ENCODE results near the gene MAT2B.
"Not testable (repeated sequence)": the region's sequence is repeated elsewhere in the genome, so short reads cannot be mapped to it uniquely, and the experiment has no call there.

Gene MAT2B

DNA sequence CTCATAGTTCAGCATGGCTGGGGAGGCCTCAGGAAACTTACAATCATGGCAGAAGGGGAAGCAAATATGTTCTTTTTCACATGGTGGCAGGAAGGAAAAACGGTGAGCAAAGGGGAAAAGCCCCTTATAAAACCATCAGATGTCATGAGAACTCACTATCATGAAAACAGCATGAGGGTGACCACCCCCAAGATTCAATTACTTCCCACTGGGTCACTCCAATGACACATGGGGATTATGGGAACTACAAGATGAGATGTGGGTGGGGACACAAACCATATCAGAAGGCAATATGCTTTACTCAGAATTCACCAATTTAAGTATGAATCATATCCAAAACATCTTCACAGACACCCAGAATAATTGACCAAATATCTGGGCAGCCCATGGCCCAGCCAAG, 19.7 kb downstream of the MAT2B start:
- H3K4me1 Mint-ChIP-seq (ENCODE audit: low read depth) = peaks cover 3% of the 10 kb centered on the region
- H3K4me3 Mint-ChIP-seq = no peak overlapping the region
- H3K9me3 Mint-ChIP-seq (ENCODE audit: low read depth) = peaks cover 4% of the 10 kb centered on the region
- H3K36me3 Mint-ChIP-seq = peaks cover 2% of the 10 kb centered on the region
- peak overlapping the region; percentile 5 for H3K27ac Mint-ChIP-seq
- H3K27me3 Mint-ChIP-seq = no peaks in the 10 kb centered on the region

DNA sequence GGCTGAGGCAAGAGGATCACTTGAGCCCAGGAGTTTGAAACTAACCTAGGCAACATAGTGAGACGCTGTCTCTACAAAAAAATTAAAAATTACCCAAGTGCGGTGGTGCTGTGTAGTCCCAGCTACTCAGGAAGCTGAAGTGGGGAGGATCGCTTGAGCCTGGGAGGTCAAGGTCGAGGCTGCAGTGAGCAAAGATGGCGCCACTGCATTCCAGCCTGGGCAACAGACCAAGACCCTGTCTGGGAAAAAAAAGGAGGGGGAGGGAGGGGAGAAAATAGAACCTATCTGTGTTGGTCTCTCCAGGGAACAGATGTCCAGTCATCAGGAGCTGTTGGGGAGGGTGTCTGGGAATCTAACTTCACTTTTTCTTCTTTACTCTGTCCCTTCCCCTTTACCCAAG, 24.3 kb downstream of the MAT2B start:
- Mint-ChIP-seq H3K9me3 (ENCODE audit: low read depth) (peaks cover 4% of the 10 kb centered on the region), H3K4me3 (no peak overlapping the region), H3K27me3 (no peaks in the 10 kb centered on the region), H3K27ac (no peak overlapping the region), H3K36me3 (no peaks in the 10 kb centered on the region), H3K4me1 (ENCODE audit: low read depth) (peaks cover 2% of the 10 kb centered on the region)

DNA sequence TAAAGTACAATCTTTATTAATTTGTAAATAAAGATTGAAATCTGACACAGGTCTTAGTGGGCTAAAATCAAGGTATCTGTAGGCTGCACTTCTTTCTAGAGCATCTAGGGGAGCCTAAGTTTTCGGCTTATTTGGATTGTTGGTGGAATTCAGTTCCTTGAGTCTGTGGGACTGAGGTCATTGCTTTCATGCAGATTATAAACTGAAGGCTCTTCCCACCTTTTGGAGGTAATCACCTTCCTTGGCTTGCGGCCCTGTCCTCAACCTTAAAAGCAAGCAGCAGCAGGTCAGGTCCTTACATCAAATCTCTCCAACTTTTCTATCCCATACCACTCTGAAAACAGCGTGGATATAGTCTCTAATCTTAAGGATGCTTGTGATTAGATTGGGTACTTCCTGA, 25.9 kb downstream of the MAT2B start:
- H3K4me3 Mint-ChIP-seq = no peak overlapping the region
- H3K9me3 Mint-ChIP-seq (ENCODE audit: low read depth) = no peaks in the 10 kb centered on the region
- no peak overlapping the region for H3K27ac Mint-ChIP-seq
- no peaks in the 10 kb centered on the region for H3K36me3 Mint-ChIP-seq
- no peaks in the 10 kb centered on the region for H3K27me3 Mint-ChIP-seq
- H3K4me1 Mint-ChIP-seq (ENCODE audit: low read depth) = no peaks in the 10 kb centered on the region

DNA sequence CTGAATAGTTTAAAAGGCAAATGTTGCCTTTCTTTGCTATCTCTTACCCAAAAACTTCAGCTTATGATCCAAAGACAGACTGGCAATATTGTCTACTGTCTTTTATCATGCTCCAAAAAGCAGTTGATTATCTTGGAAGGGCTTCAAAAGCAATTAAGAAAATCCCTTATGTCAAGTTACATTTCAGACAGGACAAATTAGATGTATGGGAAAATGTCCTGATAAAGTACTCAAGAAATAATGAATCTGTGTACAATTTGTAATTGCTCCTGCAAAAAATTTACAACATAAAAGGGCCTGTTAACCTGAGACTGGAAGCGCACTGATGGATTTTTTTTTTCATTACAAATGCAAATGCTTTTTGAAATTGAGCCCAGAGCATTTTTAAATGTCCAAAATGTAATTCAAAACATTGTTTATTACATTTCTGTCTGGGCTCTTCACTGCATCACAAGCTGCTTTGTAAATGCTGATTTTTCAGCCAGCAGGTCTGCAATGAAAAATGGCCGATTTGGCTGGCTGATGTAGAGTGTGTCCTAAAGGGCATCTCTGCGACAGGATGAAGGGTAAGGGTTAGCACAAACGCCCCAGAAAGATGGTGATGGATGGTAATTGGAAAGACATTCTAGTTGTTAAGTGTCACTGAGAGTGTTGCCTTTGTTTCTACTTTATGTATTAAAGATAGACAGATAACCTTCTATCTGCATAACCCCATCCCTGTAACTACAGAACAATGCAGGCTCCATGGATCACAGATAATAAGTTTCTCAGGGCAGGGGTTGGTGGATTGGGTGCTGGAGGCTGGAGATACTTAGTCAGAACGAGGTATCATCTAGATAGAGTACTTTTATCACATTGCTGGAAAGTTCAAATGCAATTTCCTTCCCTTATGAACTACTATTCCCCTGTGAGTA, 27.0 kb downstream of the MAT2B start:
- no peaks in the 10 kb centered on the region for H3K4me1 Mint-ChIP-seq (ENCODE audit: low read depth)
- no peaks in the 10 kb centered on the region for H3K9me3 Mint-ChIP-seq (ENCODE audit: low read depth)
- H3K4me3 Mint-ChIP-seq = no peak overlapping the region
- no peak overlapping the region for H3K27ac Mint-ChIP-seq
- H3K36me3 Mint-ChIP-seq = no peaks in the 10 kb centered on the region
- H3K27me3 Mint-ChIP-seq = peaks cover 3% of the 10 kb centered on the region

DNA sequence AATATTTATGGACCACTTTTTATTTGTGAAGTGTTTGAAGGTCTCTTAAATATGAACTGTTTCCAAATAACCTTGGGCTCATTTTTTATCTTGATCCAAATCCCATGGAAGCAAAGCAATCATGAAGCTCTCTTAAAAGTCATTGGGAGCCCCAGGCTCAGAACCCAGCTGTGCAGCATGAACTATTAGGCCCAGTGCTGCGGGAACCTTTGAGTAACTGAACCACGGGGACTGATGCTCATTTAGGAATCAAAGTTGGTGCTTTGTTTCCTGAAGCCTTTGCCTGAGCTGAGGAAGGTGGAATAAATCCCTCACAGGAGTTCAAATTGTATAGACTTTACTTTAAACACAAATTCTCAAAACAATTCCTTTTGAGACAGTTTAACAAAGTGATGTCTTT, 27.8 kb downstream of the MAT2B start:
- Mint-ChIP-seq H3K4me1 (ENCODE audit: low read depth) (no peaks in the 10 kb centered on the region), H3K27ac (no peak overlapping the region), H3K4me3 (no peak overlapping the region), H3K36me3 (no peaks in the 10 kb centered on the region), H3K27me3 (peaks cover 3% of the 10 kb centered on the region), H3K9me3 (ENCODE audit: low read depth) (no peaks in the 10 kb centered on the region)

DNA sequence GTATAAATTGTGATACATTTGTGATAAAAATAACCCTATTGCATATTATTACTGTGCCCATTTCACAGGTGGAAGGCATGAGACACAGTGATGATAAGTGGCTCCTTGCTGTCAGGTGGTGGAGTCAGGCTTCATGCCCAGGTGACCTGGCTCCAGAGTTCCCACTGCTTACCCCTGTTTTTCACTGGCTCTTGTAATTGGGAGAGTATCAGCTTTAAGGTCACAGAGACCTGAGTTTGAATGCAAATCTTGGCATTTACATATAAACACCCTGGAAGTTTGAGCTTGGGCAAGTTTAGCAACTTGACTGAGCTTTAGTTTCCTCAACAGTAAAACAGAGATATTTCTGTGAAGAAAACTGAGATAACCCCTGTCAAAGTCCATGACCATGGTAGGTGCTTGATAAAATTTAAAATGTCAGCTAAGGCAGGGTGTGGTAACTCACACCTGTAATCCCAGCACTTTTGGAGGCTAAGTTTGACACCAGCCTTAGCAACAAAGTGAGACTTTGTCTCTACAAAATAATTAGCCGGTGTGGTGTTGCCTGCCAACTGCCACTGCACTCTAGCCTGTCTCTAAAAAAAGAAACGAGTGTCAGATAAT, 29.2 kb downstream of the MAT2B start:
- H3K36me3 Mint-ChIP-seq = no peaks in the 10 kb centered on the region
- H3K9me3 Mint-ChIP-seq (ENCODE audit: low read depth) = no peaks in the 10 kb centered on the region
- no peaks in the 10 kb centered on the region for H3K4me1 Mint-ChIP-seq (ENCODE audit: low read depth)
- no peak overlapping the region for H3K4me3 Mint-ChIP-seq
- peaks cover 6% of the 10 kb centered on the region for H3K27me3 Mint-ChIP-seq
- H3K27ac Mint-ChIP-seq = no peak overlapping the region

DNA sequence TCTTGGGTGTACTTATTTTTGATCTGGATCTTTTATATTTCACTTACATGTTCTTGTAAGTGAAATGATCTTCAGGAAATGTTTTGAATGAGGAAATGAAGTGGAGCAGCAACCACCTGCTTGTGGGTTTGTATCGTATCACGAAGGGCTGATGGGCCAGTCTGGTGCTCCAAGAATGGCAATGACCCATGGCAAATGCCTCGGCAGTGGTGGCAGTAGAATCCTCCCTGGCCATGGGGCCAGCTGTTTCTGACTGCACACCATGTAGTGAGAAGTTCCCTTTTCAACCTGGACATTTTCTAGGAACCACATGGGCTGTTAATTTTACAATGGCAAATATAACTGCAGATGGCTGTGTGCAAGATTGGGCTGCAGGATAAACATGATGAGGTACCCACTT, 29.9 kb downstream of the MAT2B start:
- Mint-ChIP-seq H3K9me3 (ENCODE audit: low read depth) (no peaks in the 10 kb centered on the region), H3K27me3 (peaks cover 6% of the 10 kb centered on the region), H3K27ac (no peak overlapping the region), H3K36me3 (no peaks in the 10 kb centered on the region), H3K4me3 (no peak overlapping the region), H3K4me1 (ENCODE audit: low read depth) (no peaks in the 10 kb centered on the region)

DNA sequence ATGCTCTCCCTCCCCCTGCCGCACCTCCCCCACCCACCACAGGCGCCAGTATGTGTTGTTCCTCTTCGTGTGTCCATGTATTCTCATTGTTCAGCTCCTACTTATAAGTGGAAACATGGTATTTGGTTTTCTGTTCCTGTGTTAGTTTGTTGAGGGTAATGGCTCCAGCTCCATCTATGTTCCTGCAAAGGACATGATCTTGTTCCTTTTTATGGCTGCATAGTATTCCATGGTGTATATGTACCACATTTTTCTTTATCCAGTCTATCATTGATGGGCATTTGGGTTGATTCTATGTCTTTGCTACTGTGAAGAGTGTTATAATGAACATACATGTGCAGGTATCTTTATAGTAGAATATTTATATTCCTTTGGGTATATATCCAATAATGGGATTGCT, 31.0 kb downstream of the MAT2B start:
- not testable (repeated sequence) for H3K27me3 Mint-ChIP-seq; H3K4me3 Mint-ChIP-seq; H3K27ac Mint-ChIP-seq; H3K4me1 Mint-ChIP-seq (ENCODE audit: low read depth); H3K36me3 Mint-ChIP-seq; H3K9me3 Mint-ChIP-seq (ENCODE audit: low read depth)

DNA sequence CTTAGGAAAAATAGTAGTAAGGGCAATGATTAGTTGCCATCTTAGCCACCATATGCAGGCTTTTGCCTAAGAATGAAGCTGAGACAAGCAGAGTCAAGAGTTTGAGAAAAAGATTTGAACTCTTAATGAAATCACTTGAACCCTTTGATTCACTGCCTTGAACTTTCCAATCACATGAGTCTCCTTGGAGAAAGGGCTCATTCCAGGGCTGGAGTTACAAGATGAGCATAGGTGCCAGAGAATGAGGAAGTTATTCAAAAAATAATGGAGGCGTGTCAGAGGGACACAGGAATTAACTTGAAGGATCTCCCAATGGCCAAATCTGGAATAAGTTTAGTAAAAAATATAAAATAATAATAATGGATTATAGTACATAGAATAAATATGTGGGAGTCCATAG, 35.3 kb downstream of the MAT2B start:
- Mint-ChIP-seq H3K36me3 (no peaks in the 10 kb centered on the region), H3K27ac (no peak overlapping the region), H3K27me3 (peaks cover 7% of the 10 kb centered on the region), H3K4me1 (ENCODE audit: low read depth) (no peaks in the 10 kb centered on the region), H3K4me3 (no peak overlapping the region), H3K9me3 (ENCODE audit: low read depth) (no peaks in the 10 kb centered on the region)

DNA sequence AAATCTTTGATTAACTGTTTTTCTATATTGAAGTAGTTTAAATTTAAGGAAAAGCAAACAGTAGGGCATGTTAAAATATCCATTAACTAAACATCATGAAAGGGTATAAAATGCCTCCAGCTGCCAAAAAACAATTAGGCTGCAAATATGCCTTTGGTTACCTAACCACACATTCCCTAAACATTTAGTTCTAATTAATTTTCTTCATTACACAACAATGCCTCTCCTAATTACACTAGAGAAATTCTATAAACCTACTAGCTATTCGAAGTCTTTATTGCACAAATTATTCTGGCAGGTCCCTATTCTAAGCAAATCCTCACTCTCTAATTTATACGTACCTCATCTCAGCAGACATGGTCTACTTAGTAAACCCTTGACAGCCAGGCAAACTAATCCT, 37.4 kb downstream of the MAT2B start:
- Mint-ChIP-seq H3K4me3 (no peak overlapping the region), H3K27me3 (peaks cover 5% of the 10 kb centered on the region), H3K27ac (no peak overlapping the region), H3K36me3 (no peaks in the 10 kb centered on the region), H3K9me3 (ENCODE audit: low read depth) (no peaks in the 10 kb centered on the region), H3K4me1 (ENCODE audit: low read depth) (no peaks in the 10 kb centered on the region)

DNA sequence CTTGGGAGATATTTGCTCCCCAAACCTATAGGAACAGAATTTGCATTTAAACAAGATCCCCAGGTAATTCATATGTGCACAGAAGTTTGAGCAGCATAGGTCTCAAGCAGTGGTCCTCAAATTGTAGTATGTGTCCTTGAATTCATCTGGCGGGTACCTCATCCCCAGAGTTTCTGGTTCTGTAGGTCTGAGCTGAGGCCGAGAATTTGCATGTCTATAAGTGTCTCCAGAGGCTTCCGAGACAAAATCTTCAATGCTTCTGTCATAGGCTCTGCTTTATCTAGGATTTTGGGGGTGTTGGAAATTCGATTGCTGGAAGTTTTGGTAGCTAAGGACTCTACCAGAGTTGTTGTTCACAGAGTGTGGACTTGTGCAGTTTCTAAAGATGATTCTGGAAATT, 38.6 kb downstream of the MAT2B start:
- Mint-ChIP-seq H3K27ac (no peak overlapping the region), H3K36me3 (no peaks in the 10 kb centered on the region), H3K4me1 (ENCODE audit: low read depth) (no peaks in the 10 kb centered on the region)

DNA sequence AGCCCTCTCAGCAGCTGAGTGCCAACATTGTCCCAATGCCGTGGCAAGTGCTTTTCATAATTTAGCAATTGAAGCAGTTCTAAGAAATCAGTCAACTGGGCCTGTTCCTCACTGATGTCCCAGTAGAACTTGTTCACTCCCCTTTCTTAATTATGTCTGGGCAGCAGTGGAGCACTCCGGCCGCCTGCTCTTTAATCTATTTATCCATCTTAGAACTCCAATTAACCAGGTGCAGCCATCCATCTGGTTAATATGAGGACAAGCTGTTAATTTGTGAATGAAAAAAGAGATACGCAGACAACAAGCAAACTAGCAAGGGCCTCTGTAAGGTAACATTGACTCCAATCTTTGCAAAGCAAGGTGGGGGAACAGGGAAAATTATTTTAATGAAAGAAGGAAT, 39.4 kb downstream of the MAT2B start:
- peaks cover 2% of the 10 kb centered on the region for H3K27me3 Mint-ChIP-seq
- no peaks in the 10 kb centered on the region for H3K36me3 Mint-ChIP-seq
- H3K27ac Mint-ChIP-seq = no peak overlapping the region
- H3K9me3 Mint-ChIP-seq (ENCODE audit: low read depth) = no peaks in the 10 kb centered on the region
- H3K4me1 Mint-ChIP-seq (ENCODE audit: low read depth) = no peaks in the 10 kb centered on the region
- no peak overlapping the region for H3K4me3 Mint-ChIP-seq

More for the DNA sequence above, 38.6 kb downstream of the MAT2B start:
- Mint-ChIP-seq H3K4me3 (no peak overlapping the region), H3K9me3 (ENCODE audit: low read depth) (no peaks in the 10 kb centered on the region), H3K27me3 (peaks cover 2% of the 10 kb centered on the region)

DNA sequence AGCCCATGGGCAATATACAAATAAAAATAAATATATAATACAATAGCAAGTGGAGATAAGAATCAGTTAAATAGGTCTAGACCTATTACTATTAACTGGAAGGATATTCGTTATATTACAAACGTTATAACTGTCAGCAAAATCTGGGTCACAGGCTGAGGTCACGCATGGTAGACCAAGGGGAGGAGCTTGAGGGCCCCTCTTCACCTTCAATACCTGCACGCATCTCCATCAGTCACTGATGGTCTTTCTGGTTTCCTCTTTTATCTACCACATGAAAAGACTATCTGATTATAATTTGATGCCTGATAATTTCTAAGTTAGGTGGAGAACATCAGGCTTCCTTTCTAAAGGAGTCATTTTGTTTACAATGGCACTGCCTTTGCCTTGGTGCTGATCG, 43.2 kb downstream of the MAT2B start:
- Mint-ChIP-seq H3K36me3 (no peaks in the 10 kb centered on the region), H3K27ac (no peak overlapping the region), H3K4me3 (no peak overlapping the region), H3K4me1 (ENCODE audit: low read depth) (no peaks in the 10 kb centered on the region), H3K9me3 (ENCODE audit: low read depth) (no peaks in the 10 kb centered on the region), H3K27me3 (peaks cover 2% of the 10 kb centered on the region)

DNA sequence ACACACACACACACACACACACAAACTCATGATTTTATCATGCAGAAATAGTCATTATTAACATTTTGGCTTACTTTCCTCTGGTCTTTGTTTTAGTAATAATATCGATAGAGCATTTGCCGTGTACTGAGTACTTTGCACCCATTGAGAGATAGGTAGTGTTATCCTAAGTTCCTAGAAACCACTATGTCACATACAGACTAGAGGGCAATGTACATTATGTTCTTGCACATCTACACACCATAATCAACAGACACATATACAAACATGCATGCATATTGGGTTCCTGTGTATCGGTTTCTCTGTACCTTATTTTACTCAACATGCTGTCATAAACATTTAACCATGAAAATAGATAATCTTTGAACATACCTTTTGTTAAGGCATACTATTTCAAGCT, 45.7 kb downstream of the MAT2B start:
- no peak overlapping the region for H3K27ac Mint-ChIP-seq
- H3K27me3 Mint-ChIP-seq = peaks cover 6% of the 10 kb centered on the region
- H3K36me3 Mint-ChIP-seq = no peaks in the 10 kb centered on the region
- H3K4me1 Mint-ChIP-seq (ENCODE audit: low read depth) = no peaks in the 10 kb centered on the region
- H3K9me3 Mint-ChIP-seq (ENCODE audit: low read depth) = no peaks in the 10 kb centered on the region
- H3K4me3 Mint-ChIP-seq = no peak overlapping the region

DNA sequence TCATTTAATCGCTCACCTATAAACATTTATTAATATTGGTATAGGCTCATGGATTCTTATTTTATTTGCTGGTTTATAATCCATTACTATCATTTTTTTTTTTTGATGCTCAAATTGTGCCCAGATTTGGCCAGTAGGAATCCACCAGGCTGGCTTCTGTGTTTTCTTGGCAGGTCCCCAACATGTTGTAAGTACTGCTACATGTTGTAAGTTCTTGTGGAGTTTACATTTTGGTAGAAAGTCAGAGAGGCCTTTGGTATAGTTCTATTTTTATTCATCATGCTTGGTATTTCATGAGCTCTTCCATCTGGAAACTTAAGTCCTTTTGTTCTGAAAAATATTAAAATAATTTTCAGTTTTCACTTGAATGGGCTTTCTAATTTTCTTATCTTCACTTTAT, 47.1 kb downstream of the MAT2B start:
- H3K4me3 Mint-ChIP-seq = no peak overlapping the region
- H3K9me3 Mint-ChIP-seq (ENCODE audit: low read depth) = no peaks in the 10 kb centered on the region
- no peaks in the 10 kb centered on the region for H3K4me1 Mint-ChIP-seq (ENCODE audit: low read depth)
- no peaks in the 10 kb centered on the region for H3K36me3 Mint-ChIP-seq
- peaks cover 7% of the 10 kb centered on the region for H3K27me3 Mint-ChIP-seq
- H3K27ac Mint-ChIP-seq = no peak overlapping the region

DNA sequence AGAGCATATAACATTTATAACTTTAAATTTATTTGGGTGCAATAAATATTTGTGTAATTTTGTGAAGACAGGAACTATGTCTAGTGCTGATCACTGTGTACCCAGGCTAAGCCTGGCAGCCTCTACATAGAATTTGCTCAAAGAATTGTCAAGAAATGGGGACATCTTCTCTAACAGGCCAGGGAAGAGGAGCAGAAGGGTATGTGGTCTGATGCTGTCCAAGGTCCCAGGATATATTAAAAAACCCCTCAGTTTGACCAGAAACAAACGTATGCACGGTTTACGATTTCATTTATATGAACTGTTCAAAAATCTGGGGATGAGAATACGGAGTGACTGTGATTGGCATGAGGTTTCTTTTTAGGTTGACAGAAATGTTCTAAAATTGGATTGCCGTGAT, 55.9 kb downstream of the MAT2B start:
- Mint-ChIP-seq H3K27ac (no peak overlapping the region), H3K4me3 (no peak overlapping the region), H3K36me3 (no peaks in the 10 kb centered on the region), H3K9me3 (ENCODE audit: low read depth) (no peaks in the 10 kb centered on the region), H3K27me3 (peaks cover 21% of the 10 kb centered on the region), H3K4me1 (ENCODE audit: low read depth) (peaks cover 13% of the 10 kb centered on the region)

Data from activated naive CD8-positive, alpha-beta T cell (primary cell).